HG02642 (cell line): ENCODE results near the gene OR6B2.

Experiments used
- ATAC-seq: cut with Tn5 transposase; IDR thresholded peaks from one replicate; pipeline ENCODE4 v1.9.1; 2021; ENCODE audit warnings: mild to moderate bottlenecking; ENCODE audit not compliant: unreplicated experiment, poor library complexity

Gene OR6B2

GRCh38 chr2:239984421-239985194 is 45.6 kb downstream of the OR6B2 start:
- ATAC-seq, result no peak

GRCh38 chr2:239983004-239983778 is 47.0 kb downstream of the OR6B2 start:
- ATAC-seq, result no peak
